Natural killer cell (primary cell): ENCODE results near the gene JOSD1. TPM values are rescaled to one million over a fixed set of nuclear protein-coding genes. Genes with fewer than 3 reads are reported as not detected.

Source experiments
- ATAC-seq, 3 donors: fragments of 150-1000 bp in 2 of 3; fragments of 200-7000 bp in 1 of 3; cut with Tn5 transposase; 1 replicate in 1 of 3; 2 replicates in 2 of 3; pipeline ENCODE4 v1.10.0; 2021; ENCODE audit warnings: mild to moderate bottlenecking in 2 of 3, moderate library complexity in 2 of 3
- DNase-seq, 2 donors: peaks; one replicate each; pipeline versions ENCODE4 v3.0.0 to v3.0.0-alpha.2; 2013 to 2021; ENCODE audit warnings: mixed read lengths in 1 of 2
- H3K27ac ChIP-seq: one replicate; pipeline ENCODE4 v1.5.1; 2013; ENCODE audit warnings: mild to moderate bottlenecking, low read length
- H3K27me3 ChIP-seq: one replicate; pipeline ENCODE4 v1.6.1; 2013; ENCODE audit warnings: low read length; ENCODE audit not compliant: control insufficient read depth, insufficient read depth
- H3K36me3 ChIP-seq: one replicate; pipeline ENCODE4 v1.6.1; 2013; ENCODE audit warnings: low read length; ENCODE audit not compliant: control insufficient read depth, insufficient read depth
- H3K4me1 ChIP-seq: one replicate; pipeline ENCODE4 v1.6.1; 2013; ENCODE audit warnings: low read length; ENCODE audit not compliant: control insufficient read depth, insufficient read depth
- H3K4me3 ChIP-seq: one replicate; pipeline ENCODE4 v1.5.1; 2013; ENCODE audit warnings: low read length
- H3K9me3 ChIP-seq: one replicate; pipeline ENCODE4 v1.6.1; 2013; ENCODE audit warnings: low read length; ENCODE audit not compliant: control insufficient read depth, insufficient read depth
- H3K27ac Mint-ChIP-seq, 2 donors: one replicate each; pipeline ENCODE4 v1.8.0; 2022; ENCODE audit warnings: mild to moderate bottlenecking in 2 of 2, mixed read lengths in 2 of 2, moderate library complexity in 1 of 2
- H3K27me3 Mint-ChIP-seq, 2 donors: one replicate each; pipeline ENCODE4 v1.8.0; 2022; ENCODE audit warnings: low read depth in 2 of 2, mixed read lengths in 2 of 2
- H3K36me3 Mint-ChIP-seq: one replicate; pipeline ENCODE4 v1.8.0; 2022; ENCODE audit warnings: mixed read lengths
- H3K4me1 Mint-ChIP-seq, 2 donors: one replicate each; pipeline ENCODE4 v1.8.0; 2022; ENCODE audit warnings: mixed read lengths in 2 of 2
- H3K4me3 Mint-ChIP-seq: one replicate; pipeline ENCODE4 v1.8.0; 2022; ENCODE audit warnings: mild to moderate bottlenecking, moderate library complexity, mixed read lengths
- H3K9me3 Mint-ChIP-seq, 2 donors: one replicate each; pipeline ENCODE4 v1.8.0; 2022; ENCODE audit warnings: mixed read lengths in 2 of 2
- WGBS: methylation state at CpG from one replicate; pipeline ENCODE4 v1.1.7; 2013; ENCODE audit warnings: missing lambda C conversion rate; ENCODE audit not compliant: insufficient coverage; 5-methylcytosine and 5-hydroxymethylcytosine counted together
- intact Hi-C: fragments of 100-400 bp; cut with micrococcal nuclease; formaldehyde crosslinking; loops from one replicate; pipeline ENCODE4 v1.14.2; 2022
- total RNA-seq, 4 donors: library from RNA; stranded (reverse); fragments of 120-200 nt in 1 of 4; gene quantifications; one replicate each; pipeline versions ENCODE4 v1.2.3 to v1.2.4, GENCODE V29; 2013 to 2022
- TF ChIP-seq, protein P1 (sequence below): fragments of 200-600 bp; IDR thresholded peaks from one replicate; pipeline ENCODE4 v1.8.0; 2022; ENCODE audit warnings: antibody characterized with exemption

JOSD1 gene
- total RNA-seq, 3 donors from 2014 or later (not counting 1 experiment from before 2014, with no cell fraction given) = 123 to 165 (median 128) TPM

DNA sequence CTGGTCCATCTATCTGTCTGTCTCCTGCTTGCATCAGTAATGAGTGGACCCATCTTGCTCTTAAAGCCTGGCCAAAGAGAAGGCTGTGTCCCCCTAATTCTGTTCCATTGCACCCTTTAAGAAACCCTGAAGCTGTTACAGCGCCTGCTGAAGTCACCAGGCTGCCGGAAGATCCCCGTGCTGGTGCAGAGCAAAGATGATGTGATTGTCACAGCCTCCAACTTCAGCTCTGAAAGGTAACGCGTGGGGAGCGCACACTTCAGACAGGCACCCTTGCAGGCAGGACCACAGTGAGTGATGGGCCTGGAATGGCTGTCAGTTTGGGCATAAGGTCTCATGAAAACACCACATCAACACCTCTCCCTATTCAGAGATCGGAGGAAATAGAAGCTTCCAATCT, 23.4 kb upstream of the JOSD1 start:
- ATAC-seq (no peak), DNase-seq (no peak)
- Histone ChIP-seq H3K9me3 (no peaks in the 10 kb centered on the region), H3K4me3 (no peak overlapping the region), H3K36me3 (peaks cover 81% of the 10 kb centered on the region), H3K27ac (no peak overlapping the region), H3K27me3 (no peaks in the 10 kb centered on the region), H3K4me1 (no peaks in the 10 kb centered on the region)
- Mint-ChIP-seq H3K27ac (no peak overlapping the region), H3K27me3 (no peaks in the 10 kb centered on the region), H3K36me3 (peaks cover 9% of the 10 kb centered on the region), H3K4me1 (peaks cover 9 to 14% of the 10 kb centered on the region in 2 donors), H3K9me3 (no peaks in the 10 kb centered on the region), H3K4me3 (no peak overlapping the region)
- WGBS = 98% methylated on average over 7 of the region's 7 CpGs
- TF ChIP-seq, protein P1, sequence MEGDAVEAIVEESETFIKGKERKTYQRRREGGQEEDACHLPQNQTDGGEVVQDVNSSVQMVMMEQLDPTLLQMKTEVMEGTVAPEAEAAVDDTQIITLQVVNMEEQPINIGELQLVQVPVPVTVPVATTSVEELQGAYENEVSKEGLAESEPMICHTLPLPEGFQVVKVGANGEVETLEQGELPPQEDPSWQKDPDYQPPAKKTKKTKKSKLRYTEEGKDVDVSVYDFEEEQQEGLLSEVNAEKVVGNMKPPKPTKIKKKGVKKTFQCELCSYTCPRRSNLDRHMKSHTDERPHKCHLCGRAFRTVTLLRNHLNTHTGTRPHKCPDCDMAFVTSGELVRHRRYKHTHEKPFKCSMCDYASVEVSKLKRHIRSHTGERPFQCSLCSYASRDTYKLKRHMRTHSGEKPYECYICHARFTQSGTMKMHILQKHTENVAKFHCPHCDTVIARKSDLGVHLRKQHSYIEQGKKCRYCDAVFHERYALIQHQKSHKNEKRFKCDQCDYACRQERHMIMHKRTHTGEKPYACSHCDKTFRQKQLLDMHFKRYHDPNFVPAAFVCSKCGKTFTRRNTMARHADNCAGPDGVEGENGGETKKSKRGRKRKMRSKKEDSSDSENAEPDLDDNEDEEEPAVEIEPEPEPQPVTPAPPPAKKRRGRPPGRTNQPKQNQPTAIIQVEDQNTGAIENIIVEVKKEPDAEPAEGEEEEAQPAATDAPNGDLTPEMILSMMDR = no peak
- intact Hi-C loops = no loop called here

DNA sequence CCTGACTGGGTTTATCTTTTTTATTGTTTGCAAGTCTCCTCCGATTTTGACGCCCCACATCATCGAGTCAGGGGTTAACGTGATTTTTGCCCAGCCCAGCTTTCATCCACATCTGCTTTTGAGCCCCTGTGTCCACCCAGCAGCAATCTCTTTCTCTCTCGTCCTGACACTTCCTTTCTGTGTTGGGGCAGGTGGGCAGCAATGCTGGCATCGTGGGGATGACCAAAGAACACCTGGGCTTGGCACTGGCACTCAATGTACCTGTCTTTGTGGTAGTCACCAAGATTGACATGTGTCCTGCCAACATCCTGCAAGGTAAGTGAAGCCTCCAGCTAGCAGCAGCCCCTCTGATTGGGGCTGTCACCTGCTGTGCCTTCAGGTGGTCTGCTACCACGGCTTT, 20.8 kb upstream of the JOSD1 start:
- Mint-ChIP-seq H3K9me3 (no peaks in the 10 kb centered on the region), H3K27ac (peak overlapping the region; percentile 27 to 60), H3K36me3 (peaks cover 9% of the 10 kb centered on the region), H3K4me3 (no peak overlapping the region), H3K27me3 (no peaks in the 10 kb centered on the region), H3K4me1 (peaks cover 17 to 23% of the 10 kb centered on the region in 2 donors)
- no peaks in the 10 kb centered on the region for H3K9me3 ChIP-seq
- no peak overlapping the region for H3K27ac ChIP-seq
- TF ChIP-seq, protein P1 = no peak
- no peaks in the 10 kb centered on the region for H3K4me1 ChIP-seq
- H3K27me3 ChIP-seq = no peaks in the 10 kb centered on the region
- H3K4me3 ChIP-seq = no peak overlapping the region
- 93% methylated on average over 6 of the region's 7 CpGs for WGBS
- intact Hi-C loops = no loop called here
- DNase-seq (no peak), ATAC-seq (no peak)
- peaks cover 73% of the 10 kb centered on the region for H3K36me3 ChIP-seq

DNA sequence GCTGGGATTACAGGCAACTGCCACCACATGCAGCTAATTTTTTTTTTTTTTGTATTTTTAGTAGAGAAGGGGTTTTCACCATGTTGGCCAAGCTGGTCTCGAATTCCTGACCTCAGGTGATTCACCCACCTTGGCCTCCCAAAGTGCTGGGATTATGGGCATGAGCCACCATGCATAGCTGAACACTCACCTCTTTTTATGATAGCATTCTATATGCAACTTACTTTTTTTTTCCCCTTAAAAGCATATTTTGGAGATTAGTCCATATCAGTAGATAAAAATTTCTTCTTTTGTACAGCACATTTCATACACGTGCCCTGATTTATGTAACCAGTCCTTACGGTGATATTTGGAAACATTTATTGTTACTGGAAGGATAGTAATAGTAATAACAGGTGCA, 19.6 kb upstream of the JOSD1 start:
- no peaks in the 10 kb centered on the region for H3K9me3 Mint-ChIP-seq
- H3K9me3 ChIP-seq = no peaks in the 10 kb centered on the region
- peaks cover 21 to 27% of the 10 kb centered on the region in 2 donors for H3K4me1 Mint-ChIP-seq
- no peak overlapping the region for H3K4me3 Mint-ChIP-seq
- peaks cover 8% of the 10 kb centered on the region for H3K36me3 Mint-ChIP-seq
- H3K27ac ChIP-seq = no peak overlapping the region
- DNase-seq (no peak), ATAC-seq (no peak)
- H3K27me3 Mint-ChIP-seq = no peaks in the 10 kb centered on the region
- no peaks in the 10 kb centered on the region for H3K27me3 ChIP-seq
- H3K36me3 ChIP-seq = peaks cover 70% of the 10 kb centered on the region
- no peak overlapping the region for H3K27ac Mint-ChIP-seq
- TF ChIP-seq, protein P1 = no peak
- peaks cover 2% of the 10 kb centered on the region for H3K4me1 ChIP-seq
- WGBS = 96% methylated on average over 3 of the region's 3 CpGs
- intact Hi-C loops = no loop called here
- H3K4me3 ChIP-seq = no peak overlapping the region

DNA sequence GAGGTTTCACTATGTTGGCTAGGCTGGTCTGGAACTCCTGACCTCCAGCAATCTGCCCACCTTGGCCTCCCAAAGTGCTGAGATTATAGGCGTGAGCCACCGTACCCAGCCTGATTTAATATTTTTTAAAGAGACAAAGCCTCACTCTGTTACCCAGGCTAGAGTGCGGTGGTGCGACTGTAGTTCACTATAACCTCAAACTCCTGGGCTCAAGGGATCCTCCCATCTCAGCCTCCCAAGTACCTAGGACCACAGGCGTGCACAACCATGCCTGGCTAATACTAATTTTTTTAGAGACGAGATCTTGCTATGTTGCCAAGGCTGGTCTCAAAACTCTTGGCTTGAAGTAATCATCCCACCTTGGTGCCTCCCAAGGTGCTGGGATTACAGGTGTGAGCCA, 18.5 kb upstream of the JOSD1 start:
- Histone ChIP-seq H3K4me1 (peaks cover 4% of the 10 kb centered on the region), H3K36me3 (peaks cover 59% of the 10 kb centered on the region), H3K4me3 (no peak overlapping the region), H3K27ac (no peak overlapping the region), H3K9me3 (no peaks in the 10 kb centered on the region), H3K27me3 (no peaks in the 10 kb centered on the region)
- H3K4me3 Mint-ChIP-seq = no peak overlapping the region
- peaks cover 25 to 32% of the 10 kb centered on the region in 2 donors for H3K4me1 Mint-ChIP-seq
- intact Hi-C loops = no loop called here
- TF ChIP-seq, protein P1 = no peak
- 96% methylated on average over 6 of the region's 6 CpGs for WGBS
- no peaks in the 10 kb centered on the region for H3K36me3 Mint-ChIP-seq
- no peak overlapping the region for H3K27ac Mint-ChIP-seq
- H3K9me3 Mint-ChIP-seq = no peaks in the 10 kb centered on the region
- ATAC-seq (no peak), DNase-seq (no peak)
- H3K27me3 Mint-ChIP-seq = no peaks in the 10 kb centered on the region
